Renal cortical epithelial cell (primary cell): ENCODE measurements around the gene LRP2BP. TPM values are rescaled to one million over a fixed set of nuclear protein-coding genes. Genes with fewer than 3 reads are reported as not detected.
"Not testable (repeated sequence)": the region's sequence is repeated elsewhere in the genome, so short reads cannot be mapped to it uniquely, and the experiment has no call there.

ENCODE experiments used
- DNase-seq: peaks from one replicate; pipeline ENCODE4 v3.0.0-alpha.2; 2011; ENCODE audit warnings: low read depth
- total RNA-seq: library from RNA; depleted of rRNA; stranded (reverse); fragments of >200 nt; gene quantifications from 2 replicates; pipeline ENCODE4 v1.2.3, GENCODE V29; 2014

Gene LRP2BP
- total RNA-seq, 1 donor from 2014 or later, result 1.3 TPM

- DNase-seq, result not testable (repeated sequence)
Observed at GRCh38 chr4:185325721-185326120, 70.0 kb downstream of the LRP2BP start.

DNA sequence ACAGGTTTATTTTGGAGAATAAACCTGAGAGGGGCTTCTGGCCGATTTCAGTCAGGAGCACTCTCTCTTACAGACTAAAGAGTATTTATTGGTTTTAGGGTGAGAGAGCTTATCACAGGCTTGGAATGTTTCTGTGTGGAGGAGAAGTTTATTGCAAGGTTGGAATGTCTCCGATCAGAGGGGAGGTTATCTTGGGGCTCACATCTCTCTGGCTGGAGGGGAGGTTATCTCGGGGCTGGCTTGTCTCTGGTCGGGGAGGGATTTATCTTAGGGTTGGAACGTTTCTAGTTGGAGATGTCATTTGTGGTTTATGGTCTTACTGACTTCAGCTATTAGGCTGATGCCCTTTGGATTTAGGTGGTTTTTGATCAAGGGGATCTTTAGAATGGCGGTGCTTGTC lies 71.4 kb downstream of the LRP2BP start:
- DNase-seq, result not testable (repeated sequence)

GRCh38 chr4:185323606-185324005 lies 72.1 kb downstream of the LRP2BP start:
- DNase-seq, result no peak

- no peak for DNase-seq
Observed at GRCh38 chr4:185322803-185323202, 72.9 kb downstream of the LRP2BP start.

DNA sequence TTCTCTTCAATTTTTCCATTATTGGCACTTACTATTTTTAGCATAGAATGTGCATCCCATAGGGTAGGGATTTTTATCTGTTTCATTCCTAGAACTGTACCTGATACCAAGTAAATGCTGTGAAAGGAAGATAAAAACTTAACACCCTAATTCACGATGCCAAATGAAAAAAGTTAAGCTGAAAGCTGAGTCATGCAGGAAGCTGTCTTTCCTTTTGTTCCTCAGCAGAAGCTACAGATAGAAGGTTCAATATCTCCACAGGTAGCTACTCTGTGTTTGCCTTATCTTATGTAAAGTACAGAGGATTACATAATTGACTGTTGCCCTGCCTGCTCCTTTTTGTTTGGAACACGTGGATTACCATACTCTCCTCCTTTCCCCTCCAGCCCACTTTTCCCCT lies 77.0 kb downstream of the LRP2BP start:
- DNase-seq, result no peak

DNA sequence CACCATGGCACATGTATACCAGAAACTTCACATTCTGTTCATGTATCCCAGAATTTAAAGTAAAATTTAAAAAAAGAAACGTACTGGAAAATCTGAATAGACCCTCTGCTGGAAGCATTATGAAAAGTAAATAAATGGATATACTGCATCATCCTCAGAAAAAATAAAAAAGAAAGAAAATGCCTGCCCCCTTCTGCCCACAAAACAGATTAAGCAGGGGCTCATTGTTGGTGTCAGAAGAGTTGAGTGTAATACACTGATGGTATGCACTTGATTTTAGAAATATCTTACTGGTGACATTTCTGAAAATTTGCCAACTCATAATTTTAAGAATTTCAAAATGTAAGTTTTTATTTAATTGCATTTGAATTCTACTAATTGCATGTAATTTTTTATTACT lies 77.8 kb downstream of the LRP2BP start:
- DNase-seq, result no peak

DNA sequence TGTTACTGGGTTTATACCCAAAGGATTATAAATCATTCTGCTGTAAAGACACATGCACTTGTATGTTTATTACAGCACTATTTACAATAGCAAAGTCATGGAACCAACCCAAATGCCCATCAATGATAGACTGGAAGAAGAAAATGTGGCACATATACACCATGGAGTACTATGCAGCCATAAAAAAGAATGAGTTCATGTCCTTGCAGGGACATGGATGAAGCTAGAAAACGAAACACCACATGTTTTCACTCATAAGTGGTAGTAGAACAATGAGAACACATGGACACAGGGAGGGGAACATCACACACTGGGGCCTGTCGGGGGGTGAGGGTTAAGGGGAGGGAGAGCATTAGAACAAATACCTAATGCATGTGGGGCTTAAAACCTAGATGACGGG lies 78.3 kb downstream of the LRP2BP start:
- DNase-seq, result not testable (repeated sequence)

Other genes starting within 250 kb of the LRP2BP start
- 37.7 and 38.9 TPM in 2 replicates for gene CFAP97, start 191.9 kb downstream of the LRP2BP start, total RNA-seq
- gene SNX25, start 186.3 kb downstream of the LRP2BP start, total RNA-seq, result 33.2 and 40.3 TPM in 2 replicates
- gene ANKRD37, start 917 bp upstream of the LRP2BP start, total RNA-seq, result 4.9 and 10.6 TPM in 2 replicates
- gene UFSP2, start 30.0 kb upstream of the LRP2BP start, total RNA-seq, result 39.6 and 48.8 TPM in 2 replicates
- 0.87 and 4.4 TPM in 2 replicates for gene CCDC110, start 75.8 kb upstream of the LRP2BP start, total RNA-seq
- gene PDLIM3, start 139.6 kb upstream of the LRP2BP start, total RNA-seq, result 2.0 and 6.1 TPM in 2 replicates